GM19238 (cell line): ENCODE measurements around the gene PRICKLE3.
A peak's percentile ranks its signal among the peaks of the same experiment; 100 is the strongest.
"Not testable (repeated sequence)": the region's sequence is repeated elsewhere in the genome, so short reads cannot be mapped to it uniquely, and the experiment has no call there.

Source experiments
- DNase-seq: peaks from one replicate; pipeline ENCODE4 v3.0.0; 2011; ENCODE audit warnings: low spot score; ENCODE audit not compliant: insufficient read length

PRICKLE3 gene

DNA sequence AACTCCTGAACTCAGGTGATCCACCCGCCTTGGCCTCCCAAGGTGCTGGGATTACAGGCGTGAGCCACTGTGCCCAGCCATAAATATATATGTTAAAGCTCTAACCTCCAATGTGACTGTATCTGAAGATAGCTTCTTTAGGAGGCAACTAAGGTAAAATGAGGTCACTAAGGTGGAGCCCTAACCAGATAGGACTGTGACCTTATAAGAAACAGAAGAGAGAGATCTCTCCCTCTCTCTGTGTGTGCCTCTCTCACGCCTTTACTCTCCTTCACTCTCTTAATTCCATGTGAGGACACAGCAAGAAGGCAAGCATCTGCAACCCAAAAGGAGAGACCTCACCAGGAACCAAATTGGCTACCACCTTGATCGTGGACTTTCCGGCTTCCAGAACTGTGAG, 24.5 kb downstream of the PRICKLE3 start:
- no peak for DNase-seq

DNA sequence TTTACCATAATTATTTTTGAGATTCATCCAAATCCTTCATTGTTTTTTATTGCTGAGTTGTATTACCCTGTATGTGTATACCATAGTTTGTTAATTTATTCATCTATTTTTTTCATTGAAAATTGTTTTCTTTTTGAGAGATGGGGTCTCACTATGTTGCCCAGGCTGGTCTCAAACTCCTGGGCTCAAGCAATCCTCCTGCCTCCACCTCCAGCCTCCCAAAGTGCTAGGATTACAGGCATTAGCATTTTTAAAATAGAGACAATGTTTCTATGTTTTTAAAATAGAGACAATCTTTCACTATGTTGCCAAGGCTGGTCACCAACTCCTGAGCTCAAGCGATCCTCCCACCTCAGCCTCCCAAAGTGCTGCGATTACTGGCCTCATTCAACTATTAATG, 25.3 kb downstream of the PRICKLE3 start:
- no peak for DNase-seq

DNA sequence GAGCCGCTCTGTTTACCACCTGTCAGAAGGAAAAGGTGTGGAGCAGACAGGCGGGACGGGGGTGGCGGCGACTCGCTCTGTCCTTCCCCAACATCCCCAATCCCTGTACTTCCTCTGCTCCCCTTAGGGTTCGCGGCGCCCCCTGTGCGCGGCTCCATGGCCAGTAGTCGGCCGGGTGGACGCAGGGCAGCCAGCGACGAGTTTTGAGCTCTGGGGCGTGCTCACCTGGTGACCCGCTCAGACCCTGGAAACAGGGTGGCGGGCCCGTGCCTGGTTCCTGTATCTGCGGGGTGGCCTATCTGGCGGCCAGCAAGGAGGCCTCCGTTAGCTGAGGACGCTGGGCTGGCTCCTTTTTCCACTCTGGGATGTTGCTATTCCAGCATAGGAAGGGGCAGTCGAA, 29.0 kb downstream of the PRICKLE3 start:
- no peak for DNase-seq

DNA sequence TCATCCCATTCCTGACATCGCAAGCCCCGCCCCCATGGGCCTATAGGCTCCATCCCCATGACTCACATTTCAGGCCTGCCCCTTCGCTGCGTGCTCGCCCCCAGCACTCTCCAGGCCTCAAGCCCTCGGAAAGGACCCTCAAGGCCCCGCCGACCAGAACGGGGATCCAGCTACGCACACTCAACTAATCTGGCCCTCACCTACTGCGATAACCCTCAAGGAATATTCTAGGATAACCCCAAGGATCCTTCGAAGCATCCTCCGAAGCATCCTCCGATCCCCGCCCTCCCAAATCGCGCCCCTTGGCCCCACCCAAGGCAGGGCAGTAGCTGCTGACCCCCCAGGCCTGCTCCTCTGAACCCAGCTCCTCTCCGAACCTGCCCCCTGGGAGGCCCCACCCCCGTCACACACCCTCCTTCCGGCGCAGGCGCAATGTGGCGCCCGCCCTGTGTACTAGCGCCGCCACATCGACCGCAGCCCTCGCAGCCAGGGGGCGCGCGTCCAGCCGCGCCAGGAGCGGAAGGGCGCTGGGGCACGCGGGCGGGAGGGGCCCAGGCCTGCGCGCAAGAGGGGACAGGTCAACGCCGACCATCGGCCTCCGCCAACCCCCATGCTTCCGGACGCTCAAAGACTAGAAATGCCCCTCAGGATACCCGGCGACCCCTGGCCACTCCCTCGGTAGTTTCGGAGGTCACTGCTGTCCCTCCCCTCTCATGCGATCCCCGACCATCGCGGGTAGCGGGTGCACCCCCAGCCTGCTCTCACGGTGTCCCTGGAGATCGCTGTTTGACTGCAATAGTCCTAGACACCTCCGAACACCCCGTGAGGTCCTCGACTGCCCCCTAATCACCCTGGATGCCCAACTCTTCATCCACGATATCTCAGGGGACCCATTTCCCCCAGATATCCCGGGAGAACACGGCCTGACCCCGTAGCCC, 30.0 kb downstream of the PRICKLE3 start:
- peak; percentile 75 for DNase-seq

DNA sequence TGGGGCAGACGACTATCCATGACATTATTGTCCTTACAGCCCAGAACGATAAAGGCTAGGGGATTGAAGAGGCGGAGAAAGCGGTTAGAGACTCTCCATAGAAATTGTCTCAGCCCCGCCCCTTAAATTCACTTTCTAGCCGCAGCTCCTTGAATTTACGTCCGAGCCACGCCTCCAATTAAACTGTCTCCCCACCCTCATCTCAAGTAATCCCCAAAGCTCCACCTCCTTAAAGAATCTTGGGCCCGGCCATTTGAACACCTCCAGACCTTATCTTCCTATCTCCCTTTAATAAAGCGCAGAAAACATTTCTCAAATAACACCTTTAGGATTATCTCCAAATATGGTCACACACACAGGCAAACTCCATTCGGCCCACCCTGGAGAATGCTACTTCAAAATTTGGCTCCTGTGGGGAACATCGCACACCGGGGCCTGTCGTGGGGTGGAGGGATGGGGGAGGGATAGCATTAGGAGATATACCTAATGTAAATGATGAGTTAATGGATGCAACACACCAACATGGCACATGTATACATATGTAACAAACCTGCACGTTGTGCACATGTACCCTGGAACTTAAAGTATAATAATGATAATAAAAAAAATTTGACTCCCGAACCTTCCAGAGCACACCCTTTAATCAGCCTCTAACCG, 30.8 kb downstream of the PRICKLE3 start:
- no peak for DNase-seq

DNA sequence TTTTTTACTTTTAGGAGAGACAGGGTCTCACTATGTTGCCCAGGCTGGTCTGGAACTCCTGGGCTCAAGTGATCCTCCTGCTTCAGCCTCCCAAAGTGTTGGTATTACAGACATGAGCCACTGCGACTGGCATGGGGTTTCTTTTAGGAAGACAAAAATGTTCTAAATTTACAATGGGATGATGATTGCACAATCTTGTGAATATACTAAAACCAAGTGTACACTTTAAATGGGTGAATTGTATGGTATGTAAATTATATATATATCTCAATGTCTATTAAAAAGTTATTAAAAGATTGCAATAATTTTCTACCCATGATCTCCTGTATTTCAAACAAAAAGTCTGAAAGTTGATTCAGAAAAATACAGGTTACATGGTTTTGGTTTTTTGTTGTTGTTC, 32.7 kb downstream of the PRICKLE3 start:
- DNase-seq: no peak

DNA sequence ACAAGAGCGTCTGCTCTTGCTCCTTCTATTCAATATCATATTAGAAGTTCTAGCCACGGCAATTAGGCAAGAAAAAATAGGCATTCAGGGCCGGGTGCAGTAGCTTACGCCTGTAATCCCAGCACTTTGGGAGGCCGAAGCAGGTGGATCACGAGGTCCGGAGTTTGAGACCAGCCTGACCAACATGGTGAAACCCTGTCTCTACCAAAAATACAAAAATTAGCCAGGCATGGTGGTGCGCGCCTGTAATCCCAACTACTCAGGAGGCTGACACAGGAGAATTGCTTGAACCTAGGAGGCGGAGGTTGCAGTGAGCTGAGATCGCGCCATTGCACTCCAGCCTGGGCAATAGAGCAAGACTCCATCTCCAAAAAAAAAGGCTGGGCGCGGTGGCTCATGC, 36.9 kb downstream of the PRICKLE3 start:
- DNase-seq: not testable (repeated sequence)

DNA sequence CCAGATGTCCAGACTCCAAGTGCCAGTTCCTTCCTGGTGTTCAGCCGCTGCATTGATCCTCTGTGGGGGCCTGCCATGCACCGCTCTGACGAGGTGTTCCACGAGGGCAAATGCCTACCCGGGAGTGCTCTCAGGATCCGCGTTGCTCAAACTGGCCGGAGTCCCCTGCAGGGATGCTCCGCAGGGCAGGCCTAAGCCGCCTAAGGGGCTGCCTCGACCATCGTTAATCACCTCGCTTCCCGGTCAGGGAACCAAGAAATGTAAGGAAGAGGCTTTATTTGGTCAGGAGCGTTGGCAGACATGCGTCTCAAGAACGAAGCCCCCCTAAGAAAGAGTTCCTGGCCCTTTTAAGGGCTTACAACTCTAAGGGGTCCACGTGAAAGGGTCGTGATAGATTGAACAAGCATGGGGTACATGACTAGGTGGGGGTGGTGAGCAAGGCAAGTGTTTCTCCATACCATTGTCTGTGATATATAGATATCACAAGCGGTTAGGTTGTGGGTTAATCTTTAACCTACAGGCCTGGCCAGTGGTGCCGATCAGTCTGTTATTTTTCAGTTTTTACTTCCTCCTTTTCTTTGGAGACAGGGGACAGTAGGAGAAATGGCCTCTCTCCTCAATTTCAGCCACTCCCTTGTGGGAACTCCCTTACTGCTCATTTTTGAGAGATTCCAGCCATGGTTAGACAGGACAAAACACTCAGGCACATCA, 37.6 kb downstream of the PRICKLE3 start:
- not testable (repeated sequence) for DNase-seq

DNA sequence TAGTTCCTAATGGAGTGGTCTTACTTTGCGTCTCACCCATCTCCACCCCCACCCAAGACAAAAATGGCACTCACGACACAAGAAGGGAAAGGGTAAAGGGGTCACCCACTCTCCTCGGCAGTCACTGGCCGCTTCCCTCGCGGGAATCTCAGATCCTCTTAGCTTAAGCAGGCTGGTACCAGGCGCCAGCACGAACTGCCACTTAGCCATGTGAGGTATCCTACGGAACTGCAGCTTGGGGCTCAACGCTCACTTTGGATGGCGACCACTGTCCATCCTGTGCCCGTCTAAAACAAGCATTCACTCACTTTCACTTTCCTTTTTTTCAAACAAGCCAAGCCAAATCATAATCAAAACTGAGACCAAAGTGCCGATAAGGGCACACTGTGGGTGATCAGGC, 38.2 kb downstream of the PRICKLE3 start:
- no peak for DNase-seq

DNA sequence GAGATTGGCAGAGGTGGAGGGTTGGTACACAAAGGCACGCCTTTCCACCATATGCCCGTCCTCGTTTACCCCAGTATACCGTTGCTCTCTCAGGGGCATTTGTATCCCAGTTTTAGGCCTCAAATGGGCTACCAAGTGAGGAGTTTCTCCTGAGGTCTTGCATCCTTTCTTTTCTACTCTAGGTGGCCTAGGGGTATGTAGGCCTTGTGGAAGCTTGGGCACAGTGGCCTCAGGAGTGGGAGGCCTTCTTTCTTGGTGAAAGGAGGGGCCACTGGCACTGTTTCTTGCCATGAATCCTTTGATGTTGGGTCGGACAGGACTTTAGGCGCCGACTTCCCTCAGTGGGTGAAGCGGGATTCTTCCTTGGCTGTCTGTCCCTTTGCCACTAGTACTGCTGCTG, 38.9 kb downstream of the PRICKLE3 start:
- no peak for DNase-seq

DNA sequence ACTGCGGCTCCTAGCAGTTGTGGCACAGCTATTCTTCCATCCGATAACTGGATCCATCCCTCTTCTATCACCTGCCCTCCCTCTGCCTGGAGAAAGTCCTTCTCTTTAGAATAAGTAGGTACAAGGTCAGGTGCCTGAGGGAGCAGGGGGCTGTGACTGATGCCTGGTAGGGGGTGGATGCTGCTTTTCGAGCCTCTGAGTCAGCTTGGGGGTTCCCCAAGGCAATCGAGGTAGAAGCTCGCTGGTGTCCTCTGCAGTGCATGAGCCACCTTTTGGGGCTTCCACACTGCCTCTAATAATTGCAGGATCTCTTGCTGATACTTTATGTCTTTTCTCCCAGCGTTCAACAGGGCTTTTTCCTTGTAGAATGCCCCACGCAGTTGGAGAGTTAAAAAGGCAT, 43.0 kb downstream of the PRICKLE3 start:
- DNase-seq: not testable (repeated sequence)

DNA sequence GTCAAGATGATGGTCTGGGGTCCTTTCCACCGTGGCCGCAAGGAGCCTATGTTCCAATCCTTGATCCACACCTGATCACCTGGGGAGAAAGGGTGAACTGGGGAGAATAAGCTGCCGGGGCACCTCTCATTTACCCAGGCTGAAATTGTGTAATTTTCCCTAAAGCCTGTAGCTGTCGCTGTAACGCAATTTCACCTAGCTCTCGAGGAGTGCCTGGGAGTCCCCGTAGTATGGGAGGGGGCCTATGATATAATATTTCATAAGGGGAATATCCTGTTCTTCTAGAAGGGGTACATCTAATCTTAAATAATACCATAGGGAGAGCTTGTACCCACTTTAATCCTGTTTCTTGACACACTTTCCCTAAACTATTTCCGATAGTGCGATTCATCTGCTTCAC, 43.9 kb downstream of the PRICKLE3 start:
- DNase-seq: not testable (repeated sequence)

DNA sequence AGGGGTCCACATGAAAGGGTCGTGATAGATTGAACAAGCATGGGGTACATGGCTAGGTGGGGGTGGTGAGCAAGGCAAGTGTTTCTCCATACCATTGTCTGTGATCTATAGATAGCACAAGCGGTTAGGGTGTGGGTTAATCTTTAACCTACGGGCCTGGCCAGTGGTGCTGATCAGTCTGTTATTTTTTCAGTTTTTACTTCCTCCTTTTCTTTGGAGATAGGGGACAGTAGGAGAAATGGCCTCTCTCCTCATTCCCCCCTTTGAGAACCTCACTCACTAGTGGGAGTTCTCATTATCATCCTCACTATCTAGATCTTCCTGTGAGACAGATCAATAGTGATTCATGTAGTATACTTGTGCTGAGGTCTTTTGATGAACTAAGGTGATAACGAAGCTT, 46.5 kb downstream of the PRICKLE3 start:
- no peak for DNase-seq

DNA sequence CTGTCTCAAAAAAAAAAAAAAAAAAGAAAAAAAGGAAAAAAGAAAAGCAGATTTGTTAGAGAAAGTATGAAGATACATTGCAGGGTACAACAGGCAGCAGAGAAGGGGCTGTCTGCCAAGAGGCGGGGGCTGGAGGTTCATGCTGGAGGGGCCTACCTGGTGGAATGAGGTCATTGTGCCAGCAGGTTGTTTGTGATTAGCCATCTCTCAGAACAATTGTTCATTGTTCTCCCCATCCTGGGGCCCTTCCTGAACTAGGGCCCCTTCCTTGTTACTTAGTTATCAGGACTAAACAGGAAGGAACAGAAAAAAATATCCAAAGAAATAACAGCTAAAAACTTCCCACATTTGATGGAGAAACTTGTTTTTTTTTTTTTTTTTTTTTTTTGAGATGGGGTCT, 48.7 kb downstream of the PRICKLE3 start:
- no peak for DNase-seq

DNA sequence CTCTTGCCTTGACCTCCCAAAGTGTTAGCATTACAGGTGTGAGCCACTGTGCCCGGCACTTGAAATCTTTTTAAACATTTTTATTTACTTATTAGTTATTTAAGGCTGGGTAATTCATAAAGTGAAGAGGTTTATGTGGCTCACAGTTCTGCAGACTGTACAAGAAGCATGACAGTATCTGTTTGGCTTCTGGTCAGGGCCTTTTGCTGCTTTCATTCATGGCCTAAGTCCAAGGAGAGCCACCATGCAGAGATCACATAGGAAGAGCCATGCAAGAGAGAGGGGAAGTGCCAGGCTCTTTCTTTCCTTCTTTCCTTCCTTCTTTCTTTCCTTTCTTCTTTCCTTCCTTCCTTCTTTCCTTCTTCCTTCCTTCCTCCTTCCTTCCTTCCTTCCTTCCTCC, 52.4 kb downstream of the PRICKLE3 start:
- DNase-seq: no peak

DNA sequence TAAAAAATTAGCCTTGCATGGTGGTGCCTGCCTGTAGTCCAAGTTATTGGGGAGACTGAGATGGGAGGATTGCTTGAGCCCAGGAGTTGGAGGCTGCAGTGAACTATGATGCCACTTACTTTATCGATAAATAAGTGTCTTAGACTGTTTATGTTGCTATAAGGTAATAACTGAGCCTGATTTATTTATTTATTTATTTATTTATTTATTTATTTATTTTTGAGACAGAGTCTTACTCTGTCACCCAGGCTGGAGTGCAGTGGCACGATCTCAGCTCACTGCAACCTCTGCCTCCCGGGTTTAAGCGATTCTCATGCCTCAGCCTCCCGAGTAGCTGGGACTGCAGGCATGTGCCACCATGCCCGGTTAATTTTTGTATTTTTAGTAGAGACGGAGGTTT, 53.9 kb downstream of the PRICKLE3 start:
- DNase-seq: not testable (repeated sequence)

DNA sequence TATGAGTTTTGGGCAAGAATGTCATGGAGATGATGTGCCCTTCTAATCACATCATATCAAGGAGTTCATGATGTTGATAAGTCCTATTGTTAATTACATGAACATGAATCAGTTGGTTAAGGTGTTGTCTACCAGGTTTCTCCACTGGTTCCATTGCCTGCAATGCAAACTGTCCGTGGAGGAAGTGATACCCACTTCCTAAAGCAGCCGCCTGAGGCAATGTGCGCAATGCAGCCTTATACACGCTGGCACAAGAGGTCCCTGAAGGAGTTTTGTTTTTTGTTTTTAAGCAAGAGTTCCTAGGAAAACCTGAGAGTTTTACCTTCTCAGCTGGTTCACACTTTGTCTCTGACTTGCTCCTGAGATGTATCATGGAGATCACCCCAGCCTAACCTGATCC, 56.7 kb downstream of the PRICKLE3 start:
- DNase-seq: no peak

DNA sequence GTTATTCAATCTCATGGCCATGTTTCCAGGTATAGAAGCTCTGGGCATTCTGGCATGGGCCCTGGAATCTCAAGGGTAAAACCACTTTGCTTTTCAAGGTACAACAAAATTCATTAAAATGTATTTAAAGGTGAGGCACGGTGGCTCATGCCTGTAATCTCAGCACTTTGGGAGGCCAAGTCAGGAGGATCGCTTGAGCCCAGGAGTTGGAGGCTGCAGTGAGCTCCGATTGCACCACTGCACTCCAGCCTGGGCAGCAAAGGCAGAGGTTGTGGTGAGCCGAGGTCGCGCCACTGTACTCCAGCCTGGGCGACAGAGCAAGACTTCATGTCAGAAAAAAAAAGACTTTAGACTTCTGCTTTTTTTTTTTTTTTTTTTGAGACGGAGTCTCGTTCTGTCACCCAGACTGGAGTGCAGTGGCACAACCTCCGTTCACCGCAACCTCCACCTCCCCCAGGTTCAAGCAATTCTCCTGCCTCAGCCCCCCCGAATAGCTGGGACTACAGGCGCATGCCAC, 58.4 kb downstream of the PRICKLE3 start:
- not testable (repeated sequence) for DNase-seq
